GM12878 (cell line): ENCODE data around the gene MORC1. TPM values are rescaled to one million over a fixed set of nuclear protein-coding genes. Genes with fewer than 3 reads are reported as not detected.
A peak's percentile ranks its signal among the peaks of the same experiment; 100 is the strongest.

Experiments used
- ATAC-seq: fragments of 200-7000 bp; cut with Tn5 transposase; 3 replicates; pipeline ENCODE4 v1.9.1; 2020; ENCODE audit warnings: mild to moderate bottlenecking, moderate library complexity
- BruUV-seq: library from RNA; stranded (reverse); fragments of 400-500 nt; replicated peaks from 2 replicates; lab custom pipeline; 2021; lab: Mats Ljungman, UMichigan
- CTCF ChIA-PET: fragments of 300-600 bp; sonication (Branson Sonifier 250); formaldehyde crosslinking; extraction: SDS; loops from one replicate; lab custom pipeline; 2021; ENCODE audit warnings: inconsistent platforms; lab: Yijun Ruan, JAX
- POLR2A ChIA-PET: fragments of 350-600 bp; formaldehyde crosslinking; extraction: SDS; loops from one replicate; lab custom pipeline; 2021; ENCODE audit warnings: inconsistent platforms; lab: Charles Lee
- RAD21 ChIA-PET: fragments of 300-600 bp; sonication (Branson Sonifier 250); formaldehyde crosslinking; loops from one replicate; lab custom pipeline; 2023; ENCODE audit warnings: antibody characterized with exemption; ENCODE audit not compliant: unreplicated experiment; lab: Charles Lee
- SMC1A ChIA-PET: fragments of 300-600 bp; sonication (Branson Sonifier 250); formaldehyde crosslinking; loops from one replicate; lab custom pipeline; 2023; ENCODE audit not compliant: unreplicated experiment, uncharacterized antibody; lab: Charles Lee
- DNase-seq: peaks from one replicate; pipeline ENCODE4 v3.0.0-alpha.2; 2011; ENCODE audit warnings: low read depth, low spot score
- FAIRE-seq: peaks from 3 replicates; lab custom pipeline; 2011; peaks lifted over from hg19 to GRCh38; lab: Jason Lieb, UNC
- H2AFZ ChIP-seq: 2 replicates; pipeline ENCODE4 v1.6.0; 2011; ENCODE audit warnings: low read depth, low read length, control low read depth; ENCODE audit not compliant: control insufficient read depth
- H3K27ac ChIP-seq: 2 replicates; pipeline ENCODE4 v1.5.1; 2011; ENCODE audit warnings: control low read depth; ENCODE audit not compliant: control insufficient read depth, insufficient read depth
- H3K27me3 ChIP-seq, 2 experiments: replicated peaks in 1 of 2; 2 replicates each; pipeline versions ENCODE4 v1.6.0 to v1.6.1; 2011; ENCODE audit warnings: low read length in 1 of 2; ENCODE audit not compliant: control insufficient read depth in 2 of 2, insufficient read depth in 2 of 2
- H3K36me3 ChIP-seq, 2 experiments: 2 replicates each; pipeline ENCODE4 v1.5.1; 2011; ENCODE audit warnings: low read length in 1 of 2; ENCODE audit not compliant: control insufficient read depth in 2 of 2, insufficient read depth in 2 of 2
- H3K4me1 ChIP-seq: 2 replicates; pipeline ENCODE4 v1.6.1; 2011; ENCODE audit warnings: mild to moderate bottlenecking, low read length, moderate library complexity, mixed read lengths; ENCODE audit not compliant: control insufficient read depth, insufficient read depth
- H3K4me2 ChIP-seq: 2 replicates; pipeline ENCODE4 v1.6.0; 2011; ENCODE audit warnings: control low read depth; ENCODE audit not compliant: control insufficient read depth, insufficient read depth
- H3K4me3 ChIP-seq: fragments of 200-600 bp; sonication (generic); 2 replicates; pipeline ENCODE4 v1.5.1; 2016
- H3K79me2 ChIP-seq: 2 replicates; pipeline ENCODE4 v1.6.0; 2011; ENCODE audit warnings: low read length; ENCODE audit not compliant: control insufficient read depth, insufficient read depth
- H3K9ac ChIP-seq: 2 replicates; pipeline ENCODE4 v1.8.0; 2011; ENCODE audit warnings: low read length, control low read depth, mixed read lengths; ENCODE audit not compliant: control insufficient read depth, insufficient read depth
- H3K9me3 ChIP-seq: replicated peaks from 3 replicates; pipeline ENCODE4 v1.5.1; 2011; ENCODE audit warnings: mild to moderate bottlenecking, low read length; ENCODE audit not compliant: control insufficient read depth, insufficient read depth
- H4K20me1 ChIP-seq: 2 replicates; pipeline ENCODE4 v1.6.0; 2011; ENCODE audit not compliant: control insufficient read depth, insufficient read depth
- CREM ChIP-seq: IDR thresholded peaks from 2 replicates; pipeline ENCODE4 v1.6.1; 2014; ENCODE audit warnings: antibody characterized with exemption, low read depth
- EGR1 ChIP-seq, 2 experiments: IDR thresholded peaks; 1 replicate in 1 of 2; 2 replicates in 1 of 2; pipeline ENCODE4 v1.6.1; 2011 to 2012; ENCODE audit warnings: low read depth in 2 of 2, low read length in 2 of 2, borderline replicate concordance in 1 of 2, mild to moderate bottlenecking in 1 of 2, moderate library complexity in 1 of 2
- EZH2 ChIP-seq: IDR thresholded peaks from 2 replicates; pipeline ENCODE4 v1.6.1; 2012; ENCODE audit warnings: low read depth, mild to moderate bottlenecking, control low read depth, inconsistent platforms, low read length, borderline replicate concordance; ENCODE audit not compliant: control insufficient read depth
- HDGF ChIP-seq: fragments of 450-650 bp; IDR thresholded peaks from 2 replicates; pipeline ENCODE4 v1.6.1; 2016; ENCODE audit warnings: antibody characterized with exemption
- PBX3 ChIP-seq: IDR thresholded peaks from 2 replicates; pipeline ENCODE4 v1.6.1; 2011; ENCODE audit warnings: mild to moderate bottlenecking, low read depth, low read length, moderate library complexity; ENCODE audit not compliant: insufficient replicate concordance
- RAD21 ChIP-seq: IDR thresholded peaks from 2 replicates; pipeline ENCODE4 v1.6.1; 2011; ENCODE audit warnings: mild to moderate bottlenecking, low read depth, low read length, moderate library complexity; ENCODE audit not compliant: insufficient read depth
- SIX5 ChIP-seq: IDR thresholded peaks from 2 replicates; pipeline ENCODE4 v1.6.1; 2011; ENCODE audit warnings: mild to moderate bottlenecking, low read depth, low read length, moderate library complexity; ENCODE audit not compliant: severe bottlenecking
- SMC3 ChIP-seq: IDR thresholded peaks from 2 replicates; pipeline ENCODE4 v1.6.1; 2011; ENCODE audit warnings: low read length, improper control_type of control experiment, borderline replicate concordance
- TCF12 ChIP-seq: IDR thresholded peaks from 2 replicates; pipeline ENCODE4 v1.6.1; 2011; ENCODE audit warnings: low read depth, mild to moderate bottlenecking, low read length
- ZBTB11 ChIP-seq: fragments of 450-650 bp; formaldehyde crosslinking; IDR thresholded peaks from 2 replicates; pipeline ENCODE4 v1.5.0; 2022; ENCODE audit warnings: mild to moderate bottlenecking, missing genetic modification characterization
- ZZZ3 ChIP-seq: IDR thresholded peaks from 2 replicates; pipeline ENCODE4 v1.6.1; 2011; ENCODE audit warnings: low read depth; ENCODE audit not compliant: control insufficient read depth, insufficient read length
- WGBS: methylation state at CpG from one replicate; pipeline ENCODE4 v1.1.6; 2016; ENCODE audit warnings: low lambda C conversion rate; ENCODE audit not compliant: insufficient replicate concordance, insufficient coverage; ENCODE audit errors: missing lambda C conversion rate; 5-methylcytosine and 5-hydroxymethylcytosine counted together
- in situ Hi-C: fragments of 300-500 bp; cut with MboI; formaldehyde crosslinking; loops from 9 replicates; pipeline ENCODE4 v1.14.3; 2018; ENCODE audit warnings: mixed read lengths
- intact Hi-C: fragments of 100-400 bp; cut with micrococcal nuclease; formaldehyde crosslinking; loops from one replicate; pipeline ENCODE4 v1.14.2; 2022; ENCODE audit not compliant: unreplicated experiment
- polyA plus RNA-seq, 11 experiments: library from polyadenylated mRNA; depleted of rRNA in 4 of 11; unstranded in 6 of 11; stranded (reverse) in 5 of 11; fragments of >200 nt; fragmentation: Nextera tagmentation in 4 of 11; fragmentation: Illumina TruSeq in 1 of 11; extraction: Ambion mirVana in 4 of 11; extraction: Trizol in 1 of 11; gene quantifications; 1 replicate in 1 of 11; 2 replicates in 10 of 11; pipeline versions ENCODE4 v1.2.1 to v1.2.3, GENCODE V29; 2011 to 2016; ENCODE audit warnings: inconsistent platforms in 2 of 11, missing spikeins in 2 of 11, low read depth in 1 of 11
- total RNA-seq, 4 experiments: library from RNA; depleted of rRNA in 3 of 4; stranded (reverse); fragments of >200 nt in 3 of 4; fragmentation: Illumina TruSeq in 1 of 4; extraction: Trizol in 1 of 4; gene quantifications; 2 replicates each; pipeline versions ENCODE4 v1.2.1 to v1.2.3, GENCODE V29; 2013 to 2021
- TF ChIP-seq, protein P1 (sequence below): fragments of 450-650 bp; IDR thresholded peaks from 2 replicates; pipeline ENCODE4 v1.6.1; 2016; ENCODE audit warnings: mild to moderate bottlenecking

MORC1 gene
- total and polyA plus RNA-seq, 10 of the 15 experiments (the other 5 are each of a cell fraction or from before 2014, with no cell fraction given): 0.18 TPM; not detected in 9

DNA sequence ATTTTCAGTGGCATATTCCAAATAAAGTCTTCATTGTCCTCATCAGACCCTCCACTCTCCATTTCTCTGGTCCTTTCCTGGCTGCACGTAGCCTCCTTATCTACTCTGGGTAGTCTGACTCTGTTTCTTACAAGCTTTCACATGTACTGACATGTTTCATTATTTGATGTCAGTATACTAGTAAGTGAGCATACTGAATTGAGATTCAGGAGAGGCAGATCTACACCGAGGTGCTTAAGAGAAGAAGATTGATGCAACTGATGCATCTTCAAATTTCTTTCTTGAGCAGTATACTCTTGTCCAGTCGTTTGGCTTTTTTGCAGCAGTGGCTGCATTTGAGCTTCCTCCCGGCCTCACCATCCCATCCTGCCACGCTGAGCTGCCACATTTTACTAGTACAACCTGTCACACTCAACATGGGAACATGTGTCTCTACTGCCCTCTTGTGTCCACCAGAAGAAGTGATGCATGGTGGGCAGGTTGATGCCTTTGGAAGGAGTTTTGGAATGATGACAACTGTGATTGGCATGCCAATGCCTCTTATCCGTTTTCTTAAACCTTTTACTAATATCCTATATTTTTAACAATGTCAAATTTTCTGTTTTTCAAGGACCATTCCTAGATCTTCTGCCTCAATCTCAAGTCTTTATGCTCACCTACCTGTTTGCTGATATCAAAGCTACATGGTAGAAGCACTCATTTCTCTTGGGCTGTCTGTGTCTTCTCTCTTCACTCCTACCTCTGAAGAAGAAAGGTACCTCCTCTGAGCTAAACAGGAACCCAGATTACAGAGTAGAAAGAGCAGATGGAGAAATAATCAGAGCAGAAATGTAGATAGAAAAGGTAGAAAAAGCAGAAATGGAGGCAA lies 202.9 kb downstream of the MORC1 start:
- H2AFZ ChIP-seq: no peak overlapping the region; the same call in 1 of the 2 replicates
- ChIA-PET RAD21 (interaction anchor here (0.8 to 1.9 kb wide), 10 partner anchors 97 to 427 kb away, joined by 3 to 17 read pairs (median 4); no protein-coding TSS in a partner anchor), CTCF (interaction anchor here (0.6 to 6.5 kb wide), 32 partner anchors 8 to 481 kb away, joined by 3 to 73 read pairs (median 4); no protein-coding TSS in a partner anchor), POLR2A (interaction anchor here (0.6 kb wide), 1 partner anchor 131 kb away, joined by 3 read pairs; no protein-coding TSS in a partner anchor), SMC1A (interaction anchor here (0.6 to 5.0 kb wide), 17 partner anchors 9 to 436 kb away, joined by 3 to 41 read pairs (median 4); no protein-coding TSS in a partner anchor)
- WGBS: 20% methylated on average over 6 of the region's 6 CpGs
- H3K9ac ChIP-seq: no peak overlapping the region
- H3K4me3 ChIP-seq: no peak overlapping the region
- H3K27ac ChIP-seq: no peak overlapping the region
- peak; percentile 96 for ATAC-seq
- H3K36me3 ChIP-seq: no peaks in the 10 kb centered on the region
- no peaks in the 10 kb centered on the region for H3K9me3 ChIP-seq
- no peaks in the 10 kb centered on the region for H3K27me3 ChIP-seq
- no peak overlapping the region for H3K4me2 ChIP-seq
- FAIRE-seq: peak; percentile 95
- intact Hi-C loops: loop anchor here (1.0 to 5.0 kb wide), 3 partner anchors 167 to 426 kb away; no protein-coding TSS in a partner anchor
- H3K4me1 ChIP-seq: no peaks in the 10 kb centered on the region
- H3K79me2 ChIP-seq: no peaks in the 10 kb centered on the region
- BruUV-seq: no TSS peak
- peak; percentile 19 for DNase-seq
- in situ Hi-C loops: loop anchor here (5.0 kb wide), 2 partner anchors 253 to 428 kb away; no protein-coding TSS in a partner anchor
- no peaks in the 10 kb centered on the region for H4K20me1 ChIP-seq
- TF ChIP-seq EZH2 (no peak), ZZZ3 (no peak), CREM (no peak), EGR1 (IDR thresholded peaks at IDR 0.05; ENCODE audit: borderline replicate concordance in 1 of 2, low read depth in 2 of 2, low read length in 2 of 2) (no peak), RAD21 (peak; percentile 92), HDGF (no peak), SIX5 (no peak), PBX3 (no peak), ZBTB11 (CRISPR knock-in tag) (no peak), TCF12 (no peak), SMC3 (peak; percentile 91)
- TF ChIP-seq, protein P1, sequence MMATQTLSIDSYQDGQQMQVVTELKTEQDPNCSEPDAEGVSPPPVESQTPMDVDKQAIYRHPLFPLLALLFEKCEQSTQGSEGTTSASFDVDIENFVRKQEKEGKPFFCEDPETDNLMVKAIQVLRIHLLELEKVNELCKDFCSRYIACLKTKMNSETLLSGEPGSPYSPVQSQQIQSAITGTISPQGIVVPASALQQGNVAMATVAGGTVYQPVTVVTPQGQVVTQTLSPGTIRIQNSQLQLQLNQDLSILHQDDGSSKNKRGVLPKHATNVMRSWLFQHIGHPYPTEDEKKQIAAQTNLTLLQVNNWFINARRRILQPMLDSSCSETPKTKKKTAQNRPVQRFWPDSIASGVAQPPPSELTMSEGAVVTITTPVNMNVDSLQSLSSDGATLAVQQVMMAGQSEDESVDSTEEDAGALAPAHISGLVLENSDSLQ: peak; percentile 53
